ENCODE results near the gene KIF3B. TPM values are rescaled to one million over a fixed set of nuclear protein-coding genes. Genes with fewer than 3 reads are reported as not detected.
"Not testable (repeated sequence)": the region's sequence is repeated elsewhere in the genome, so short reads cannot be mapped to it uniquely, and the experiment has no call there.

KIF3B gene
- total RNA-seq, 1 experiment from 2014 or later: 52.3 TPM

GRCh38 chr20:32285621-32286371 is 8.3 kb downstream of the KIF3B start:
- Histone ChIP-seq H3K9me3 (ENCODE audit: insufficient read depth, low read depth) (no peaks in the 10 kb centered on the region), H4K20me1 (ENCODE audit: insufficient read depth) (peaks cover 12% of the 10 kb centered on the region), H3F3A (ENCODE audit: insufficient read depth, low read depth) (peaks cover 12% of the 10 kb centered on the region; the same call in 1 of the 2 replicates), H3K36me3 (ENCODE audit: low read depth) (no peaks in the 10 kb centered on the region), H3K4me2 (no peak overlapping the region), H3K4me1 (replicated peaks; ENCODE audit: insufficient read depth) (no peaks in the 10 kb centered on the region), H3K79me2 (ENCODE audit: low read depth) (peaks cover 12% of the 10 kb centered on the region), H3K27me3 (ENCODE audit: insufficient read depth, low read depth) (no peaks in the 10 kb centered on the region), H3K27ac (no peak overlapping the region), H2AFZ (no peak overlapping the region), H3K4me3 (no peak overlapping the region), H3K9me2 (ENCODE audit: insufficient read depth) (no peaks in the 10 kb centered on the region)
- TF ChIP-seq EZH2 (IDR thresholded peaks at IDR 0.05; ENCODE audit: low read depth) (no peak), CTCF (conservative IDR thresholded peaks at IDR 0.05) (no peak)
- CTCF ChIA-PET: no interaction called here
- intact Hi-C loops (cut with micrococcal nuclease; ENCODE audit: unreplicated experiment): no loop called here
- no TSS peak for BruUV-seq (replicated peaks)
- POLR2A ChIA-PET (ENCODE audit: unreplicated experiment): interaction anchor here (0.7 kb wide), 1 partner anchor 342 kb away, joined by 5 read pairs; no protein-coding TSS in a partner anchor
- DNase-seq: no peak

GRCh38 chr20:32287231-32287638 is 9.8 kb downstream of the KIF3B start:
- H3K79me2 ChIP-seq (ENCODE audit: low read depth): peaks cover 13% of the 10 kb centered on the region
- ChIA-PET POLR2A (ENCODE audit: unreplicated experiment) (no interaction called here), CTCF (no interaction called here)
- no peaks in the 10 kb centered on the region for H3K9me2 ChIP-seq (ENCODE audit: insufficient read depth)
- DNase-seq: no peak
- intact Hi-C loops (cut with micrococcal nuclease; ENCODE audit: unreplicated experiment): no loop called here
- no peaks in the 10 kb centered on the region for H3K9me3 ChIP-seq (ENCODE audit: insufficient read depth, low read depth)
- no peak overlapping the region for H3K4me2 ChIP-seq
- BruUV-seq (replicated peaks): no TSS peak
- H3K4me3 ChIP-seq: no peak overlapping the region
- no peak for TF ChIP-seq EZH2 (IDR thresholded peaks at IDR 0.05; ENCODE audit: low read depth)
- TF ChIP-seq CTCF (conservative IDR thresholded peaks at IDR 0.05): no peak
- H2AFZ ChIP-seq: no peak overlapping the region
- peaks cover 12% of the 10 kb centered on the region; the same call in 1 of the 2 replicates for H3F3A ChIP-seq (ENCODE audit: insufficient read depth, low read depth)
- no peaks in the 10 kb centered on the region for H3K36me3 ChIP-seq (ENCODE audit: low read depth)
- no peak overlapping the region for H3K27ac ChIP-seq
- no peaks in the 10 kb centered on the region for H3K4me1 ChIP-seq (replicated peaks; ENCODE audit: insufficient read depth)
- H3K27me3 ChIP-seq (ENCODE audit: insufficient read depth, low read depth): no peaks in the 10 kb centered on the region
- H4K20me1 ChIP-seq (ENCODE audit: insufficient read depth): peaks cover 12% of the 10 kb centered on the region

- H3K9me3 ChIP-seq (ENCODE audit: insufficient read depth, low read depth): no peaks in the 10 kb centered on the region
- no peak overlapping the region for H3K4me3 ChIP-seq
- no peaks in the 10 kb centered on the region for H3K9me2 ChIP-seq (ENCODE audit: insufficient read depth)
- ChIA-PET POLR2A (ENCODE audit: unreplicated experiment) (no interaction called here), CTCF (no interaction called here)
- no peaks in the 10 kb centered on the region for H3K4me1 ChIP-seq (replicated peaks; ENCODE audit: insufficient read depth)
- H3K79me2 ChIP-seq (ENCODE audit: low read depth): peaks cover 13% of the 10 kb centered on the region
- peaks cover 12% of the 10 kb centered on the region; the same call in 1 of the 2 replicates for H3F3A ChIP-seq (ENCODE audit: insufficient read depth, low read depth)
- H3K36me3 ChIP-seq (ENCODE audit: low read depth): no peaks in the 10 kb centered on the region
- H3K27me3 ChIP-seq (ENCODE audit: insufficient read depth, low read depth): no peaks in the 10 kb centered on the region
- intact Hi-C loops (cut with micrococcal nuclease; ENCODE audit: unreplicated experiment): no loop called here
- H2AFZ ChIP-seq: no peak overlapping the region
- H3K4me2 ChIP-seq: no peak overlapping the region
- no peak for DNase-seq
- no peak for TF ChIP-seq EZH2 (IDR thresholded peaks at IDR 0.05; ENCODE audit: low read depth)
- TF ChIP-seq CTCF (conservative IDR thresholded peaks at IDR 0.05): no peak
- no peak overlapping the region for H3K27ac ChIP-seq
- BruUV-seq (replicated peaks): no TSS peak
- peaks cover 12% of the 10 kb centered on the region for H4K20me1 ChIP-seq (ENCODE audit: insufficient read depth)
Measured at GRCh38 chr20:32288225-32288849, 10.9 kb downstream of the KIF3B start.

- H3K4me2 ChIP-seq: not testable (repeated sequence)
Measured at GRCh38 chr20:32289299-32289660, 11.8 kb downstream of the KIF3B start.

More at GRCh38 chr20:32289299-32289660, 11.8 kb downstream of the KIF3B start:
- H3K9me2 ChIP-seq (ENCODE audit: insufficient read depth); H3K4me1 ChIP-seq (replicated peaks; ENCODE audit: insufficient read depth); H3K4me3 ChIP-seq; CTCF ChIA-PET; intact Hi-C loops (cut with micrococcal nuclease; ENCODE audit: unreplicated experiment); H3K36me3 ChIP-seq (ENCODE audit: low read depth); H3K27ac ChIP-seq; H3K27me3 ChIP-seq (ENCODE audit: insufficient read depth, low read depth); DNase-seq; BruUV-seq (replicated peaks); POLR2A ChIA-PET (ENCODE audit: unreplicated experiment); H3K9me3 ChIP-seq (ENCODE audit: insufficient read depth, low read depth); H2AFZ ChIP-seq: not testable (repeated sequence)
- peaks cover 11% of the 10 kb centered on the region; the same call in 1 of the 2 replicates for H3F3A ChIP-seq (ENCODE audit: insufficient read depth, low read depth)
- peaks cover 12% of the 10 kb centered on the region for H4K20me1 ChIP-seq (ENCODE audit: insufficient read depth)
- peaks cover 13% of the 10 kb centered on the region for H3K79me2 ChIP-seq (ENCODE audit: low read depth)
